ENCODE data around the gene CFAP119.

GRCh38 chr16:30761427-30761927 is 385 bp downstream of the CFAP119 start:
- no peak for TF ChIP-seq POLR2A (IDR thresholded peaks at IDR 0.05; ENCODE audit: low read depth)
- TF ChIP-seq, protein P1, sequence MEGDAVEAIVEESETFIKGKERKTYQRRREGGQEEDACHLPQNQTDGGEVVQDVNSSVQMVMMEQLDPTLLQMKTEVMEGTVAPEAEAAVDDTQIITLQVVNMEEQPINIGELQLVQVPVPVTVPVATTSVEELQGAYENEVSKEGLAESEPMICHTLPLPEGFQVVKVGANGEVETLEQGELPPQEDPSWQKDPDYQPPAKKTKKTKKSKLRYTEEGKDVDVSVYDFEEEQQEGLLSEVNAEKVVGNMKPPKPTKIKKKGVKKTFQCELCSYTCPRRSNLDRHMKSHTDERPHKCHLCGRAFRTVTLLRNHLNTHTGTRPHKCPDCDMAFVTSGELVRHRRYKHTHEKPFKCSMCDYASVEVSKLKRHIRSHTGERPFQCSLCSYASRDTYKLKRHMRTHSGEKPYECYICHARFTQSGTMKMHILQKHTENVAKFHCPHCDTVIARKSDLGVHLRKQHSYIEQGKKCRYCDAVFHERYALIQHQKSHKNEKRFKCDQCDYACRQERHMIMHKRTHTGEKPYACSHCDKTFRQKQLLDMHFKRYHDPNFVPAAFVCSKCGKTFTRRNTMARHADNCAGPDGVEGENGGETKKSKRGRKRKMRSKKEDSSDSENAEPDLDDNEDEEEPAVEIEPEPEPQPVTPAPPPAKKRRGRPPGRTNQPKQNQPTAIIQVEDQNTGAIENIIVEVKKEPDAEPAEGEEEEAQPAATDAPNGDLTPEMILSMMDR (IDR thresholded peaks at IDR 0.05): no peak
- TF ChIP-seq POLR2AphosphoS5 (IDR thresholded peaks at IDR 0.05): no peak
- no peak for TF ChIP-seq EP300 (IDR thresholded peaks at IDR 0.05)

Measured in esophagus muscularis mucosa (tissue), 4 donors.